Ovary (tissue), 3 donors: ENCODE data around the gene CD8B2.

Source experiments
- EP300 ChIP-seq: sonication (generic); formaldehyde crosslinking; IDR thresholded peaks from one replicate; pipeline ENCODE4 v1.6.1; 2017; ENCODE audit warnings: antibody characterized with exemption
- TF ChIP-seq, protein P1 (sequence below), 3 donors: fragments of 450-650 bp in 2 of 3; fragments of 200-600 bp in 1 of 3; IDR thresholded peaks; one replicate each; pipeline versions ENCODE4 v1.5.1 to v1.8.0; 2016 to 2022; ENCODE audit warnings: antibody characterized with exemption in 3 of 3, mild to moderate bottlenecking in 1 of 3
- donor health status: DM: no; HTN: no; CAD: no.

DNA sequence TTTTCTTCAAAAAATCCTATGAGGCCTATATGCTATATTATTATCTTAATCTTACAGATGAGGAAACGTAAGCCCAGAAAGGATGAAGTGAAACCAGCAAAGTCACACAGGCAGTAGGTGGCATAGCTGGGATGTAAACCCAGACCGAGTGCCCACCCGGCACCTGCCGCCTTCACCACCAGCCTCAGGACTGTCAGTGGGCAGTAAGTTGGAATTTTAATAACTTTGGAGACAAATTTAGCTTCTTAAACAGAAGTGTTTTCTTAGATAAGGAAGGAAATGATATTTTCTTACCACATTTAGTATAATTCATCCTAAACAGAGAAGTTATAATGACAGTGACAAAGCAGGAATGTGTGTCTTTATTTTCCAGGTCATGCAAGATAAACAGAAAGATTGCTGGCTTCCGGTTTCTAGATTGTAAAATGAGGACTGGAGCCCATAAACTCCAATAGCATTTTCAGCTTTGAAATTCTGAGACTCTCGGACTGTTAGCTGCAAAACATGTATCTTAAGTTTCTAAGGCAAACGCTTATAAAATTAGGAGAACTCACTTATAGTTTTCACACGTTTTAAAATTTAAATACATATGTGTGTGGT is 59.3 kb downstream of the CD8B2 start:
- TF ChIP-seq, protein P1, sequence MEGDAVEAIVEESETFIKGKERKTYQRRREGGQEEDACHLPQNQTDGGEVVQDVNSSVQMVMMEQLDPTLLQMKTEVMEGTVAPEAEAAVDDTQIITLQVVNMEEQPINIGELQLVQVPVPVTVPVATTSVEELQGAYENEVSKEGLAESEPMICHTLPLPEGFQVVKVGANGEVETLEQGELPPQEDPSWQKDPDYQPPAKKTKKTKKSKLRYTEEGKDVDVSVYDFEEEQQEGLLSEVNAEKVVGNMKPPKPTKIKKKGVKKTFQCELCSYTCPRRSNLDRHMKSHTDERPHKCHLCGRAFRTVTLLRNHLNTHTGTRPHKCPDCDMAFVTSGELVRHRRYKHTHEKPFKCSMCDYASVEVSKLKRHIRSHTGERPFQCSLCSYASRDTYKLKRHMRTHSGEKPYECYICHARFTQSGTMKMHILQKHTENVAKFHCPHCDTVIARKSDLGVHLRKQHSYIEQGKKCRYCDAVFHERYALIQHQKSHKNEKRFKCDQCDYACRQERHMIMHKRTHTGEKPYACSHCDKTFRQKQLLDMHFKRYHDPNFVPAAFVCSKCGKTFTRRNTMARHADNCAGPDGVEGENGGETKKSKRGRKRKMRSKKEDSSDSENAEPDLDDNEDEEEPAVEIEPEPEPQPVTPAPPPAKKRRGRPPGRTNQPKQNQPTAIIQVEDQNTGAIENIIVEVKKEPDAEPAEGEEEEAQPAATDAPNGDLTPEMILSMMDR (IDR thresholded peaks at IDR 0.05), result no peak
- no peak for TF ChIP-seq EP300
